ENCODE results near the gene TRIP6.

- no peak for TF ChIP-seq CTCF (IDR thresholded peaks at IDR 0.05)
- TF ChIP-seq POLR2A (IDR thresholded peaks at IDR 0.05): no peak
These were observed 34.7 kb downstream of the TRIP6 start for GRCh38 chr7:100901921-100902332.
